Vagina (tissue), 2 donors: ENCODE results near the gene P2RY8.

Source experiments
- CTCF ChIP-seq, 3 experiments: fragments of 450-650 bp in 2 of 3; fragments of 200-600 bp in 1 of 3; sonication (generic) in 1 of 3; IDR thresholded peaks; one replicate each; pipeline ENCODE4 v1.5.1; 2017 to 2019; ENCODE audit warnings: antibody characterized with exemption in 3 of 3, mild to moderate bottlenecking in 2 of 3, moderate library complexity in 2 of 3
- POLR2AphosphoS5 ChIP-seq, 2 donors: sonication (generic); formaldehyde crosslinking; IDR thresholded peaks; one replicate each; pipeline ENCODE4 v1.9.0; 2017; ENCODE audit warnings: antibody characterized with exemption in 2 of 2, mild to moderate bottlenecking in 2 of 2, low read depth in 1 of 2; ENCODE audit not compliant: insufficient read depth in 1 of 2

- TF ChIP-seq CTCF (IDR thresholded peaks at IDR 0.05) (no peak), POLR2AphosphoS5 (IDR thresholded peaks at IDR 0.05; ENCODE audit: insufficient read depth in 1 of 2, low read depth in 1 of 2) (no peak)
These were observed 116.6 kb downstream of the P2RY8 start for GRCh38 chrX:1420371-1420770.
